NCI-H226 (cell line): Measurements from ENCODE around the gene MID1.

Experiments used
- DNase-seq: peaks from one replicate; pipeline ENCODE4 v3.0.0-alpha.2; 2015

MID1 gene, protein sequence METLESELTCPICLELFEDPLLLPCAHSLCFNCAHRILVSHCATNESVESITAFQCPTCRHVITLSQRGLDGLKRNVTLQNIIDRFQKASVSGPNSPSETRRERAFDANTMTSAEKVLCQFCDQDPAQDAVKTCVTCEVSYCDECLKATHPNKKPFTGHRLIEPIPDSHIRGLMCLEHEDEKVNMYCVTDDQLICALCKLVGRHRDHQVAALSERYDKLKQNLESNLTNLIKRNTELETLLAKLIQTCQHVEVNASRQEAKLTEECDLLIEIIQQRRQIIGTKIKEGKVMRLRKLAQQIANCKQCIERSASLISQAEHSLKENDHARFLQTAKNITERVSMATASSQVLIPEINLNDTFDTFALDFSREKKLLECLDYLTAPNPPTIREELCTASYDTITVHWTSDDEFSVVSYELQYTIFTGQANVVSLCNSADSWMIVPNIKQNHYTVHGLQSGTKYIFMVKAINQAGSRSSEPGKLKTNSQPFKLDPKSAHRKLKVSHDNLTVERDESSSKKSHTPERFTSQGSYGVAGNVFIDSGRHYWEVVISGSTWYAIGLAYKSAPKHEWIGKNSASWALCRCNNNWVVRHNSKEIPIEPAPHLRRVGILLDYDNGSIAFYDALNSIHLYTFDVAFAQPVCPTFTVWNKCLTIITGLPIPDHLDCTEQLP

DNA sequence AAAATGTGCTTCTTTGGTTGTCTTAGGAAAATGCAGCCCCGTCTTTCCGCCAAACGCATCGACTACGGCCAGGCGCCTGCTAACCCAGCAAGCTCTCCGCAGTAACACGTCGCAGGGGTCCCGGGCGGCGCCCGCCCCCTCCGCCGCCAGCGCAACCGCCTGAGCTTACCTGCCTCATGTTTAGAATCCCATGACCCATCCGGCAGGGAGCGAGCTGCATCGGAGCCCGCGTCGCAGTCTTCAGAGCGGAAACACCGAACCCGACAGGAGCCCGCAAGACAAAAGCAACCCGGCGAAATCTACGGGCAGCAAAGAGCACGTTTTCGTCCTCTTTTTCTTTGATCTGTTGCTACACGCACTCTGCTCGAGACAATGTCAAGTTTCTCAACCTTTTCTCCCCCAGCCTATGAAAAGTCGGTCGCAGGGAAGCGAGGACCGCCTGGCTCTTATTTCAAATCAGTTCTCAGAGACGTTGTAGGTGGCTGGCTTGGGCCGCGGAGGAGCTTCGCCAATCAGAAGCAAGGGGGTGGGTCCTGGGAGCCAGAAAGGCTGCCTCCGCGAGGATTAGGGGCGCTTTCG is at the start of gene MID1:
Gene MID1 (minus strand): TSS at position 465 of the 579 bp plus-strand sequence. CDS start 53,038 bp downstream, outside the sequence.
- peak; percentile 66 for DNase-seq

DNA sequence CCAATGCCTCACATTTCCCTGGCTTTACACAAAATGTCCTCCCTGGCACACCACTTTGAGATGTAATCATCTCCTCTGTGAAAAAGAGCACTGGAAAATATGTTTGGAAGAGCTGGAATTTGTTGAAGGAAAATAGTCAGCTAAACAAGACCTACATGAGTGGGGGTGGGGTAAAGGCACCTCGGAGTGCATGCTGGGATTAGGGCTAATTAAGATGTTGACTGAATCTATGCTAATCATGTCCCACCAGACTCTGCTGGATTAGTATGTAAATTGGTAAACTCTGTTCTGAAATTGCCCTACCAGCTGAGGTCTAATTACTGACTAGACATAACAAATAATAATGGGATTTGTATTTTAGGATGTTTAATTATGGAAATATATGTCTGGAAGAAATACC is 46.8 kb upstream of the MID1 start:
- DNase-seq: no peak

DNA sequence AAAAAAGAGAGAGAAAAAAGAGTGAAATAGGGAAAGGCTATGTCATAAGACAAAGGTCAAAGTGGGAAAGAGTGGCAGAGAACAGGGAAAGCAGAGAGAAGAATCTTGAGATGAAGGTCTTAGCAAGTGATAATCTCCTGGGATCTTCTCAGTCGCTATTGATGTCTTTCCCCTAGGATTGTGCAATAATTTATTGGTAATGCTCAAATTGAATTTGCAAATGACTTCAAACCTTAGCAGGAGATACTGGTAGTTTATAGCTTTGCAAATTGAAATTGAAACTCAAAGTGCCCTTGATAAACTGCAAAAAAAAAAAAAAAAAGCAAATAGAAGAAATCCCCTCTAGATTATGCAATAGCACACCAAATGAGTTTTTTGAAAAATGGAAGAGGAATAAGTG is 45.7 kb upstream of the MID1 start:
- DNase-seq: no peak

DNA sequence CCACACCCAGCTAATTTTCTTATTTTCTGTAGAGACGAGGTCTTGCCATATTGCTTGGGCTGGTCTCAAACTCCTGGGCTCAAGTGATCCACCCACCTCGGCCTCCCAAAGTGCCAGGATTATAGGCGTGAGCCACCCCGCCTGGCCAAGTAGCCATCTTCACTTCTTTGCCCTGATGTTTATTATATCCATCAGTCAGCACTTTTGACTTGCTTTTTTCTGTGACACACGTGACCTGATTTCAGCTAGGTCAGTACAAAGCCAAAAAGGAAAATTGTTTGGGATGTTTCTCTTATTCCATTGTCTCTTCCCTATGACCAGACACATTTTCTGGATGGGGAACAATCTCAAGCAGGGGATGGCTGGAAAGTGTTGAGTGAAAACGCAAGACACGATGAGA is 45.3 kb upstream of the MID1 start:
- DNase-seq: no peak

DNA sequence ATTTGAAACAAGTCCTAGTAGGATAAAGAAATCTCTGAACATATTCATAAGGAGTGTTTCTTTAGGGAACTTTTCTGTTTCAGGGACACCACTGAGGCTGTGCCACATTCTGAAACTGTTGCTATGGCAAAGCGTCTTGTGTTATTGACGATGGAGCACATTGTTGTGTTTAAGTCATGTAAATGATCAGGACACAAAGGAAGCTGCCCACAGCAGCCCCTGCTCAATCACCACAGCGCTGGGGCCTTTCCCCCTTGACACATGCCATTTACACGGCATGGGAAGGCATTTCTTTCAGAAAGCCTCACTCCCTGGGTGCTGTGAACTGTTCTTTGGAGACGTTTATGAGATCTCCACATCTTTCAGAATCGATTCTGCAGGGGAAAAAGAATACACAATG is 39.8 kb upstream of the MID1 start:
- no peak for DNase-seq

DNA sequence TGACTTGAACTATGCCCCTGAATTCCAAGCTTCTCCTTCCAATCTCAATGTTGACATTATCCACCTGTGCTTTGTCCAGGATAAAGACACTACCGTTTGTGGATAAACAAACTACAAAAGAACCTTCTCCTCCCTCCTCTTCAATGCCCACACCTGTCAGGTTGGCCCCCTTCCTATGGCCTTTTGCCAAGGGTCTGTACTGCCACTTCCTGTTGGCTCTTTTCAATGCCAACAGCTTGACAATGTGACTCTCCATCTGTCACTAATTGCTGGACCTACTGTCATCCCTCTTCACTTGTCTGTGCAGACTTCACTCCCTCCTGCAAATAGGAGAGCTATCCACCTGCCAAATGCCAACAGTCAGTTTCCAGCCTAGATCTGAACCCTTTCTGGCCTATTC is 35.8 kb upstream of the MID1 start:
- DNase-seq: no peak

DNA sequence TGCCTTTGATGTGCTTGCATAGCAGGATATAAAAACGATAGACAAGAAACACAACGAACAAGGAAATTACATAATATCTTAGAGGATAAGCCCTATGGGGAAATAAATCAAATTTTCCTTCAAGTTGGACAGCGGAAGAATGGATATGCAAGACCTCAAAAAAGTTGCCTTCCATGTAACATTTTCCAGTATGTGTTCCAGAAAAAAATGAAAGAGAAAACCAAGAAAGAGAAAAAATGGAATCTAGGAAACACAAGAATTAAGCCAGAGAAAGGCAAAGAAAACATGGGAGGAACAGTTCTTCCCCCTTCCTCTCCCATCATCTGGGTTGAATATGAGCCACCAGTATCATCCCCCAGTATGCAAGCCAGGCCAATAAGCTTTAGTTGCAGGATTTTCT is 34.6 kb upstream of the MID1 start:
- no peak for DNase-seq

DNA sequence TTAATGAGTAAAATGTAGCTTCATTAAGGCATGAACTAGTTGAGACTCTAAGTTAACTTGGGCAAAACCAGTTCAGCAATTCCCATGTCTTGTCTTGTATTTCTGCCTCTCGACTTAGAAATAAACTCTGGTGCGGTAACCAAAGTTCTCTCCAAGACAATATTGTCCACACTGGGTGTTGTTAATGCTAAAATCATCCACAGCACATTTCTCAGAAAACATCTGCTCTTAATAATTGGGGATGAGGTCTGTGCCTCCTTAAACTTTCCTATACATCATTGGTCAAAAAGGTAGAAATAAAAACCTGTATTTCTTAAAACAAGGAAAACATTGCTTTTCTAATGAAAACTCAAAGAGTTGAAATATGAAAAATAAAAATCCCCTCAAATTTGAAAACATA is 32.9 kb upstream of the MID1 start:
- no peak for DNase-seq

DNA sequence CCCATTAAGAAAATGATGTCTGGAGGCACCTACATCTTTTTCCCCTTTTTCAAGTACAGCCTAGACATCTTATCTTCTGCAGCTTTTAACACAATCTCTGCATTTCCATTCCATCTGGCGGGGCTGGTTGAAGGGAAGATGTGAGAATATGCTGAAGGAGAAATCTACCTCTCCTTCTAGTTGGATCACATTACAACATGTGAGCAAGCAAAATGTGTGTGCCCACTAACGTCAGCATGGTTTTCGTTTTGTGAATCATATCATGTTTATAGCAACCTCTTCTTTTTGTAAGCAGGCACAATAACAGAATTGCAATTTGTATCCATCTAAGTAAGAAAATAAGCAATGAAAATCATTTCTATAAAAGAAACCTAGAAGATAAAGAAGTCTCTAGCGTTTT is 28.9 kb upstream of the MID1 start:
- DNase-seq: no peak

DNA sequence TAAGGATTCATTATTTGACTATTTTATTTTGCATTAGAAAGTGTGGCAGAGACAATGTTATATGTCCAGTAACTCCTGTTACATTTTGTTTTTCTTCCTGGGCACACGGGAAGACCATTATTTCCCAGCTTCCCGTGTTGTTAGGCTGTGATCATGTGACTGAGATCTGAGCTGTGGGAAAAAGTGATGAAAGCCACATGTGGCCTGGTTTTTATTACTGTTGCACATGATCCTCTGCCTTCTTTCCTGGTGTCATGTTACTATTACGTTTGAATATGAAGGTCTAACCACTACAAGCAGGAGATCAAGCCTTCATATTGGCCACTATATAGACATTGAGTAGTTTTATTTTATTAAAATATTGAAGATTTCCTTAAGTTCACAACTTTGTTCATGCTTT is 28.2 kb upstream of the MID1 start:
- no peak for DNase-seq

DNA sequence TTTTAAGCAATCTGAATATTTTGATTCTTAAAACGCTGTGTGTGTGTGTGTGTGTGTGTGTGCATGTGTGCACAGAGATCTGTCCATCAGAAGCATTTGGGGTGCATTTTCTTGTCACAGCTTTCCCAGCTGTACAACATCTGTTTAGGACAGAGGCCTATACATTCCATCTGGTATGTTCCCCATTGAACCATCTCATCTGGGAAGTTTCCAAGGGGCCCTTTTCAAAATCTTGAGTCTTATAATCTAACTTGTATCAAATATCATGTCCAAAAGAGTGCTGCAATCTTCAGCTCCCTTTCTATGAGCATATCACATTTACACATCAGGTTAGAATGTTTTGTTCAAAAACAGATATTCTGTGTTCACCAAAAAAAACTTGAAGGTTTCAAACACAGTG is 16.5 kb upstream of the MID1 start:
- no peak for DNase-seq

DNA sequence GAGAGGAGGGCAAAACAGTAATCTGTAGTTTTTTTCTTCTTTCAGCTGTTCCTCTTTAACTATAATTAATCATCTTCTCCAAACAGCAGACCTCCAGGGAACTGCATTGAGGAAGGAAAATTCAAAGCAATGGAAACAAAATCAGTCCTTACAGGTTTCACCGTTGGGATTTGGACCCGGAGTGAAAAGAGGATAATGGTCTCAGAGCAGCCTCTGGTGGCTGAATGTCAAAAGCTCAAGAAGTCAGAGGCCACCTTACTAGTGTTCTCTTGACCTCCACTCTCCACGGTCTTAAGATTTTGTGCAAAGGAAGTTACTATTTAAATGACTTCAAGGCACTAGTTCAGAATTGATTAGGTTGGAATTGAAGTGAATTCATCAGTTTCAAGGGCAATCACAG is 16.0 kb upstream of the MID1 start:
- peak; percentile 51 for DNase-seq

DNA sequence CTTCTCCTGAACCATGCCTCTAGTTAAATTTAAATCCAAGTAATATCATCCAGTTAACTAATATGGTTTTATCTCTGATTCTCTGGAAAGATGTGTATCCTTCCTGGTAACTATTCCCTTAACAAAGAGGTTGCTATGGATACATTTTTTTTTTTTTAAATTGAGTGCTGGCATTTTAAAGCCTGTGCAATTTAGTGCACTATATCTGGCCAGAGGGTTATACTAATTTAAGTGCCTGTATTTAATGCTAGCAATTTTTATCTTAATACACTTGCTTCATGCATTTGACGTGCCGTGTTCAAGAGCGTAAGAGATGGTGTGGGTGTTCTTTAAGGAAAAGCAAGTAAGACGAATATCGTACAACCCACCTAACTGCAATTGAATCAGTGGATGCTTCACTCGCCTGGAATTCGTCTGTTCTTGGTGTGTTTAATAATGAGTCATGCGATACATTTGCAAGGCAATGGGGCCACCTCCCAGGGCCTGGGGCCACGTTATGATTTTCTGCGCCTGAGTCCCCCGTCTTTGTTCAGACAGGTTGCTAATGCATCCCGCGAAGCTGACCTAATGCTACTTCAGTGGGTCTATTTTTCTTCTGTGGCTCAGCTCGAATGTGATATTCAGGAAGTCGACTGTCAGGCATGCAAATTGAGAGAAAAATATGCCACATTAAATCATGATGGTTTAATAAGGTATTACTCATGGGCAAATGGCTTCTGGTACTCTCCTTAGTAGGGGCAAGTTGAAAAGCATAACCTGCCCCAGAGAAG is 14.2 kb upstream of the MID1 start:
- peak; percentile 84 for DNase-seq

DNA sequence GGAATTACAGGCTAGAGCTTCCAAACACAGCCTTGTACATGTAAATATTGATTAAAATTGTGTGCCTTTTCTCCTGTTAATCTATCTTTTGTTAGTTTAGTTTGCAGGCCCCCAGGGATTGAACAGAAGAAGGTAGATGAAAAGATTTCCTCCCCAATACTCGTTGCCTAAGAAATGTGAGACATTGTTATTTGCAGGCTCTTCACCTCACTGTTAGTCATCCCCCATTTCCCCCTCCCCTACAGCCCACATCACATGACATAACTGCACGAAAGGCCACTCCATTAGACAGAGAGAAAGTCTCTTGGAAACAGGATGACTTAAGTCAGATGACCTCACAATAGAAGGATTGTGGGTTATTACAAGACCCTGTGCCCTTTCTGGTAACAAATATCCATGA is 13.3 kb upstream of the MID1 start:
- peak; percentile 80 for DNase-seq

DNA sequence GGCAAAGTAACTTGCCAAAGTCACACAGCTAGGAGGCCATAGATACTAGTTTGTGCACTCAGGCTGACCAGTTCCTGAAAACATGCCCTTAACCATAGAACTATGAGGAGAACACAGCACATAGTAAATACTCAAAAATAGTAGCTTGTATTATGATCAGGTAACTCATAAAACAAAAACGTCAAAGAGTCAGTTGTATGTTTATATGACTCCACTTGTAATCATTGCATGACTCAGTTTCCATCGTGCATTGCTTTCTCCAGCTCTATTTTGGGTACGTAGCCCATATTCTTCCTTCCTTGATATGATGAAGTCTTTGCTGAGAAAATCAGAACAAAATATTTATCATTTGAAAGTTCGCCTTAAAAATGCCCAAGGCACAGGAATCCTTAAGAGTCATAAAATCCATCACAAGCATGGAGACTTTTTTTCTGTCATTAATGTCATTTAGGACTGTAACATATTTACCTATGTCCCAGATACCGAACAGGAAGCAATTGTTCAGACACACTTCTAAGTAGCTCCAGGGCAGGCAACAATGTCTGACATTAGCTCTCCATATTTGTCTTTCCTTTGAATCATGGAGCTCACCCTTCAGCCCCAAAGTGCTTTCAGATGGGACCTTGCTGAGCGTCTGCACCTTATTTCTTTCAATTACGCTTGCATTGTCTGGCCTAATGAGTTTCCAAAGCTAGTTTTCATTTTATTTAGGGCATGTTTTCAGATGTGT is 11.2 kb upstream of the MID1 start:
- no peak for DNase-seq

DNA sequence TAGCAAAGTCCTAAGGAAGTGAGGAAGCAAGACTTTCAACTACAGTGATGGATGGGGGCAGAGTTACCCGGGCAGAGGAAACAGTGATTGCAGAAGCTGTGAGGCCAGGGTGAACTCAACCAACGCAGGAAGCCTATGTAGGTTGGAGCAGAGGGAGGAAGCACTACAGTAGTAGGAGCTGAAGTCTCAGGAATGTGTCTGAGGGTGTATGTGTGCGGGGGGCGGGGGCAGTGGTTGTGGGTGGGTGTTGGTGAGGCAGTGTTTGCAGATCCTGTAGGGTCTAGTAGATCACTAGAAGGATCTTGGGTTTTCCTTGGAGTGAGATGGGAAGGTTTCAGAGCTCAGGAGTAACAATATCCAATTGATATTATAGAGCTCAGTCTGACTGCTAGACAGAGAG is 9.9 kb upstream of the MID1 start:
- no peak for DNase-seq

DNA sequence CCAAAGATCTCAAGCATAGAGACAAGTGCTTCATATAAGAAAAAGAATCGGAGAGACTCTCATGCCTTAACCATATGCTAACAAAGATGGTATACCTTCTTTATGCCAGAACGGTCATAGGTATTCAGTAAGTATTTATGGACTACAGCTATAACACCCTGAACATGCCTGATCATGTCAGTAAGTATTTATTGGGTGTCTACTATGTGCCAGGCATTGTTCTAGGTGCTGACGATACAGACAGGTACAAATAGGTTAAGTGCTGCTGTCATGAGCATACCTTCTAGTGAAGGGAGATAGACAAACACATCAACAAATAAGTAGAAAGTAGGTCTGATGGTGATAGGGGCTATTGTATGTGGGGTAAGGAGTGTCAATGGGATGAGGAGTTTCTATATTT is 9.5 kb upstream of the MID1 start:
- DNase-seq: no peak

DNA sequence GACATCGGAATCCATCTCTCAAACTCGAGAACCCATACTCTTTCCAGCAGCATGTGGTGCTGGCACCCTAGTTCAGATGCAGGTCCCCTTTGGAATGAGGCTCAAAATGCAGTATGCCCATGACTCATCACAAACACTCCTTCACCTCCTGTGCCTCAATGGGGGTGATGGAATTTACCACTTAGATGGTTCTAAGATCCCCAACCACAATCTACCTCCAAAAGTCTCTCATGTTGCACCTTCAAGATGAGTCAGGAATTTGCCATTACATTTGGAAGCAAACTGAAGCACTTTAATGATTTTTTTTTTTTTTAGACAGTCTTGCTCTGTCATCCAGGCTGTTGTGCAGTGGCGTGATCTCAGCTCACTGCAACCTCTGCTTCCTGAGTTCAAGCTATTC is 8.5 kb upstream of the MID1 start:
- peak; percentile 29 for DNase-seq

DNA sequence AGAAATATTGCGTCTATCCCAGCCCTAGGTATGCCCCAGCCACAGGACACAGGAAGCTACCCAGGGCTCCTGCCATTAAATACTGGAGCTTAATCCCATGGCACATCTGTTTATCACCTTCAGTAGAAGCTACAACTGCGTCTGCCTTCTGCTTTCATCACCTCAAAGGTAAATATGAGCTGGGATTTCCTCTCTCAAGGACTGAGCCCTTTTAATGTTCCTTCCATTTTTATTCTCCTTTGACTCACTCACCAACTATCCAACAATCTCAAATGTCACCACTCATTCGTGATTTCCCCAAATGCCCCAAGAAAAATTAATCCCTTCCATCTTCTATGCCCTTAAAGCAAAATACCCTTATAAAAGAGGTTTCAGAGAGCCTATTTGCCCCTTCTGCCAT is 1.8 kb upstream of the MID1 start:
- no peak for DNase-seq

DNA sequence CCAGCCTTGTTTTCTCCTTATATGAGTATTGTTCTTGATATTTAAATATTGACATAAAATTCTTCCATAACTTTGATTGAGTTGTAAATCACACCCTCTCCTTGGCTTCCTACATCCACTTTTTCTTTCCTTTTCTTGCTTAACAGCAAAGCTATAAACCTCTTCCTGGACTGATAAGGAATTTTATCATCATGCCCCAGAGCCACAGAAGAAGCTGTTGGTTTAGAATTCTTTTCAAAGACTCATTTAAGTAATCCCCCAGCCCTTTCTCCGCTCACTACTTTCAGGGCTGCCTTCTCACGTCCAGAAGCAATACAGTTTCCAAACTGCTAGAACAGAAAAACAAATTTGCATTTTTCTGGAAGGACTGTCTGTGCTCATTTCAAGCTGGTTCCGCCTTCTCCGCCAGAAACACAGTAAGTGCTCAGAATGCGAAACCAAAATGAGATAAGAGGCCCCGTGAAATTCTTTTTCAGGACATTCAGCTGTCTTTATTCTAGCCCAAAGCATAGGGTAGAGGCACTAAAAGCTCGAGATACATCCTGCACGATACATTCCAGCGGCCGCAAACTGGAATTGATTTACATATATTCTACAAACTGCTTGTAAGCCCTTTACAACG is 849 bp downstream of the MID1 start:
- DNase-seq: peak; percentile 25

DNA sequence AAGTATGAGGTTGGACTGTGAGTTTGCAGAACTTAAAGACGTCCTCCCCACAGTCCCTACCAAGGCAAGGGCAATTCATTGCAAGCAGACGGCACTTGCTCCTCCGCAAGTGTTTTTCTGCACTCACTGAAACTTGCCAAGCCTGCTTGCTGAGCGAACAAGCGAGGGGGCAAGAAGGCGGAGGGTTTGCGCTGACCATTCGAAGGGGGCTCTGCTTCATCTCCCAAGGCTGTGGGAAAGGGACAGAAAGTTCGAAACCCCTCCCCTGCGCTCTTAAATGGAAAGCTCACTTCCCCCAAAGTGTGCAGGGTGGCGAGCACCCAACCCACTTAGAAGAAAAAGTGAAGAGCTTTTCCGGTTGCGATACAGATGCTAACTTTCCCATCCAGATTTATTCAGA is 1.4 kb downstream of the MID1 start:
- no peak for DNase-seq

DNA sequence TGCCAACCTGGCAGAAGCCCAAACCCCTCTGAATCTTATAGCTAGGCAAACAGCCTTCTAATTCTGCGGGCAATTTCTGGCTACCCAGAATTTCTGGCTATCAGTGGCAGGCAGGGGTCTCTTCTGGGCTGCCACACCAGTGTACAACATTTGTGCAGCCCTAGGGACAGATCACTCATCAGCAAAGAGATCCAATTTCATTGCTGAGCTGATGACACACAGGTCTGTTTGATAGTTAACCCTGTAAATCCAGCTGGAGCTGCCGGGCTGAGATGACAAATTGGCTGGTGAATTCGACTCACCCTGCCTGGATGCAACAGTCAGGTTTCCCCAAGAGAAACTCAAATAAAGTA is 2.4 kb downstream of the MID1 start:
- no peak for DNase-seq
